Activated gamma-delta T cell (primary cell): ENCODE measurements around the gene HCN4.

Experiments
- DNase-seq: peaks from one replicate; lab custom pipeline; 2025; lab: John Stamatoyannopoulos, UW

The HCN4 gene

GRCh38 chr15:73346735-73347312, 21.9 kb downstream of the HCN4 start:
- no peak for DNase-seq

- DNase-seq = no peak
Measured at GRCh38 chr15:73345658-73346057, 23.1 kb downstream of the HCN4 start.

GRCh38 chr15:73344056-73344455, 24.7 kb downstream of the HCN4 start:
- DNase-seq = no peak

- DNase-seq = no peak
Measured at GRCh38 chr15:73341886-73342600, 26.7 kb downstream of the HCN4 start.

GRCh38 chr15:73340502-73341192, 28.1 kb downstream of the HCN4 start:
- DNase-seq = no peak

GRCh38 chr15:73338606-73339374, 30.0 kb downstream of the HCN4 start:
- DNase-seq = no peak

GRCh38 chr15:73338058-73338457, 30.7 kb downstream of the HCN4 start:
- DNase-seq = no peak

- DNase-seq = no peak
Measured at GRCh38 chr15:73337187-73337586, 31.6 kb downstream of the HCN4 start.

GRCh38 chr15:73336756-73337155, 32.0 kb downstream of the HCN4 start:
- no peak for DNase-seq

GRCh38 chr15:73335471-73335870, 33.3 kb downstream of the HCN4 start:
- DNase-seq = no peak

GRCh38 chr15:73335026-73335425, 33.7 kb downstream of the HCN4 start:
- DNase-seq = no peak

- DNase-seq = no peak
Measured at GRCh38 chr15:73334086-73334485, 34.7 kb downstream of the HCN4 start.

GRCh38 chr15:73333001-73333400, 35.8 kb downstream of the HCN4 start:
- DNase-seq = no peak

- DNase-seq = no peak
Measured at GRCh38 chr15:73331991-73332925, 36.5 kb downstream of the HCN4 start.

GRCh38 chr15:73331501-73331900, 37.3 kb downstream of the HCN4 start:
- DNase-seq = no peak

- DNase-seq = no peak
Measured at GRCh38 chr15:73330206-73331051, 38.3 kb downstream of the HCN4 start.

- DNase-seq = no peak
Measured at GRCh38 chr15:73329501-73330200, 39.1 kb downstream of the HCN4 start.

GRCh38 chr15:73328981-73329380, 39.8 kb downstream of the HCN4 start:
- DNase-seq = no peak

GRCh38 chr15:73328149-73328820, 40.5 kb downstream of the HCN4 start:
- DNase-seq = no peak
